IMR-90 (cell line): ENCODE data around the gene GNAI1. TPM values are rescaled to one million over a fixed set of nuclear protein-coding genes. Genes with fewer than 3 reads are reported as not detected.

Experiments used
- ATAC-seq: fragments of 200-7000 bp; cut with Tn5 transposase; 2 replicates; pipeline ENCODE4 v1.9.1; 2020; ENCODE audit warnings: low read depth, mild to moderate bottlenecking, moderate library complexity
- BruUV-seq: library from RNA; stranded (reverse); fragments of 400-500 nt; replicated peaks from 2 replicates; lab custom pipeline; 2021; lab: Mats Ljungman, UMichigan
- CTCF ChIA-PET: fragments of 300-600 bp; formaldehyde crosslinking; extraction: SDS; loops from one replicate; lab custom pipeline; 2021; ENCODE audit warnings: antibody characterized with exemption; lab: Yijun Ruan, JAX
- POLR2A ChIA-PET: fragments of 300-600 bp; sonication (Branson Sonifier 250); formaldehyde crosslinking; loops from one replicate; lab custom pipeline; 2022; ENCODE audit warnings: antibody characterized with exemption; ENCODE audit not compliant: unreplicated experiment; lab: Charles Lee
- DNase-seq: peaks from one replicate; pipeline ENCODE4 v3.0.0; 2013
- H2AFZ ChIP-seq: replicated peaks from 2 replicates; pipeline ENCODE3; 2013; ENCODE audit warnings: low read length, mild to moderate bottlenecking; ENCODE audit not compliant: poor library complexity
- H2AK5ac ChIP-seq: 2 replicates; pipeline ENCODE4 v1.6.1; 2013; ENCODE audit warnings: low read depth, low read length, inconsistent platforms
- H2AK9ac ChIP-seq: replicated peaks from 2 replicates; pipeline ENCODE3; 2013; ENCODE audit warnings: mild to moderate bottlenecking, low read depth, low read length, moderate library complexity; ENCODE audit not compliant: poor library complexity
- H2BK120ac ChIP-seq: 2 replicates; pipeline ENCODE4 v1.6.1; 2013; ENCODE audit warnings: low read depth, low read length, inconsistent platforms
- H2BK15ac ChIP-seq: 3 replicates; pipeline ENCODE4 v1.6.1; 2013; ENCODE audit warnings: low read depth, low read length, inconsistent platforms
- H2BK20ac ChIP-seq: 2 replicates; pipeline ENCODE4 v1.6.1; 2013; ENCODE audit warnings: low read depth, mild to moderate bottlenecking, inconsistent platforms, low read length, moderate library complexity
- H2BK5ac ChIP-seq: 2 replicates; pipeline ENCODE4 v1.6.1; 2013; ENCODE audit warnings: mild to moderate bottlenecking, low read depth, low read length, inconsistent platforms; ENCODE audit not compliant: poor library complexity, severe bottlenecking
- H3K14ac ChIP-seq: replicated peaks from 2 replicates; pipeline ENCODE4 v1.6.1; 2013; ENCODE audit warnings: low read depth, low read length, inconsistent platforms
- H3K18ac ChIP-seq: 2 replicates; pipeline ENCODE4 v1.6.1; 2013; ENCODE audit warnings: low read depth, low read length, control low read depth
- H3K23ac ChIP-seq: 2 replicates; pipeline ENCODE4 v1.6.1; 2013; ENCODE audit warnings: low read depth, low read length, inconsistent platforms
- H3K27ac ChIP-seq: 2 replicates; pipeline ENCODE4 v1.5.1; 2013; ENCODE audit warnings: mild to moderate bottlenecking, control low read depth, low read length; ENCODE audit not compliant: insufficient read depth
- H3K27me3 ChIP-seq: 2 replicates; pipeline ENCODE4 v1.6.1; 2013; ENCODE audit warnings: low read length; ENCODE audit not compliant: control insufficient read depth, insufficient read depth
- H3K36me3 ChIP-seq: 2 replicates; pipeline ENCODE4 v1.6.1; 2013; ENCODE audit warnings: low read length, mixed read lengths; ENCODE audit not compliant: control insufficient read depth, insufficient read depth
- H3K4ac ChIP-seq: 2 replicates; pipeline ENCODE4 v1.6.1; 2013; ENCODE audit warnings: low read depth, low read length, inconsistent platforms
- H3K4me1 ChIP-seq: 2 replicates; pipeline ENCODE4 v1.6.1; 2013; ENCODE audit warnings: low read length, mixed read lengths; ENCODE audit not compliant: control insufficient read depth, insufficient read depth
- H3K4me2 ChIP-seq: 2 replicates; pipeline ENCODE4 v1.6.1; 2013; ENCODE audit warnings: low read depth, mild to moderate bottlenecking, control low read depth, low read length, moderate library complexity
- H3K4me3 ChIP-seq: 2 replicates; pipeline ENCODE4 v1.5.1; 2013; ENCODE audit warnings: low read depth, mild to moderate bottlenecking, control low read depth, low read length, moderate library complexity; ENCODE audit not compliant: insufficient read depth
- H3K56ac ChIP-seq: 2 replicates; pipeline ENCODE4 v1.6.1; 2013; ENCODE audit warnings: low read length, inconsistent platforms; ENCODE audit not compliant: insufficient read depth; ENCODE audit errors: extremely low read depth
- H3K79me1 ChIP-seq, 2 experiments: 2 replicates each; pipeline ENCODE4 v1.6.1; 2013; ENCODE audit warnings: low read length in 2 of 2, inconsistent platforms in 1 of 2, low read depth in 1 of 2
- H3K9ac ChIP-seq: 2 replicates; pipeline ENCODE4 v1.6.1; 2013; ENCODE audit warnings: low read depth, low read length, control low read depth
- H3K9me1 ChIP-seq: 2 replicates; pipeline ENCODE4 v1.6.1; 2013; ENCODE audit warnings: low read length, inconsistent platforms; ENCODE audit not compliant: insufficient read depth
- H3K9me3 ChIP-seq: 2 replicates; pipeline ENCODE4 v1.6.1; 2013; ENCODE audit warnings: low read length; ENCODE audit not compliant: control insufficient read depth, insufficient read depth
- H4K20me1 ChIP-seq: 2 replicates; pipeline ENCODE4 v1.6.1; 2013; ENCODE audit warnings: low read length, inconsistent platforms; ENCODE audit not compliant: insufficient read depth
- H4K5ac ChIP-seq: 2 replicates; pipeline ENCODE4 v1.6.1; 2013; ENCODE audit warnings: mild to moderate bottlenecking, low read depth, low read length, control low read depth
- H4K8ac ChIP-seq, 2 experiments: 2 replicates each; pipeline ENCODE4 v1.6.1; 2013; ENCODE audit warnings: low read depth in 2 of 2, low read length in 2 of 2, control low read depth in 1 of 2, inconsistent platforms in 1 of 2
- H4K91ac ChIP-seq: 2 replicates; pipeline ENCODE4 v1.6.1; 2013; ENCODE audit warnings: low read depth, low read length, inconsistent platforms; ENCODE audit not compliant: insufficient read depth
- BHLHE40 ChIP-seq: fragments of 150-350 bp; IDR thresholded peaks from 2 replicates; pipeline ENCODE4 v1.6.1; 2016; ENCODE audit warnings: mild to moderate bottlenecking, low read depth, low read length
- CEBPB ChIP-seq: IDR thresholded peaks from 2 replicates; pipeline ENCODE4 v1.6.1; 2012; ENCODE audit warnings: low read depth, low read length, improper control_type of control experiment
- CHD1 ChIP-seq: IDR thresholded peaks from 2 replicates; pipeline ENCODE4 v1.6.1; 2012; ENCODE audit warnings: low read depth, low read length, improper control_type of control experiment
- MAFK ChIP-seq: IDR thresholded peaks from 2 replicates; pipeline ENCODE4 v1.6.1; 2012; ENCODE audit warnings: low read depth, low read length, improper control_type of control experiment
- MAZ ChIP-seq: IDR thresholded peaks from 2 replicates; pipeline ENCODE4 v1.6.1; 2012; ENCODE audit warnings: low read depth, mild to moderate bottlenecking, low read length, improper control_type of control experiment, moderate library complexity, borderline replicate concordance
- MXI1 ChIP-seq: IDR thresholded peaks from 2 replicates; pipeline ENCODE4 v1.6.1; 2012; ENCODE audit warnings: low read depth, mild to moderate bottlenecking, low read length, moderate library complexity, borderline replicate concordance
- NFE2L2 ChIP-seq: fragments of 150-350 bp; IDR thresholded peaks from 2 replicates; pipeline ENCODE4 v1.6.1; 2016; ENCODE audit warnings: low read depth, mild to moderate bottlenecking, low read length
- POLR2A ChIP-seq: IDR thresholded peaks from 2 replicates; pipeline ENCODE4 v1.6.1; 2012; ENCODE audit warnings: mild to moderate bottlenecking, low read depth, low read length
- RAD21 ChIP-seq: IDR thresholded peaks from 2 replicates; pipeline ENCODE4 v1.6.1; 2012; ENCODE audit warnings: low read length, improper control_type of control experiment
- RCOR1 ChIP-seq: IDR thresholded peaks from 2 replicates; pipeline ENCODE4 v1.6.1; 2012; ENCODE audit warnings: mild to moderate bottlenecking, low read length, improper control_type of control experiment; ENCODE audit not compliant: insufficient replicate concordance
- RFX5 ChIP-seq: IDR thresholded peaks from 2 replicates; pipeline ENCODE4 v1.8.0; 2012; ENCODE audit warnings: low read depth, mild to moderate bottlenecking, low read length, moderate library complexity
- SMC3 ChIP-seq: fragments of 150-350 bp; IDR thresholded peaks from 2 replicates; pipeline ENCODE4 v1.6.1; 2016; ENCODE audit warnings: low read depth, mild to moderate bottlenecking, antibody characterized with exemption, low read length, moderate library complexity
- WGBS, 2 experiments: methylation state at CpG; one replicate each; pipeline versions ENCODE4 v1.1.5 to v1.1.7; 2013; ENCODE audit warnings: missing lambda C conversion rate in 2 of 2; ENCODE audit not compliant: insufficient read length in 1 of 2; ENCODE audit errors: extremely low coverage in 2 of 2; 5-methylcytosine and 5-hydroxymethylcytosine counted together
- dilution Hi-C: fragments of 300-500 bp; cut with HindIII; formaldehyde crosslinking; loops from one replicate; pipeline ENCODE4 v1.14.3; 2018; ENCODE audit warnings: low sequenced_read_pairs; ENCODE audit not compliant: unreplicated experiment
- in situ Hi-C: fragments of 300-500 bp; cut with MboI; formaldehyde crosslinking; loops from 3 replicates; pipeline ENCODE4 v1.14.3; 2019; ENCODE audit warnings: low sequenced_read_pairs, inconsistent platforms, mixed read lengths
- intact Hi-C: fragments of 100-400 bp; cut with micrococcal nuclease; formaldehyde crosslinking; loops from 2 replicates; pipeline ENCODE4 v1.10.0; 2022
- polyA plus RNA-seq, 3 experiments: library from polyadenylated mRNA; depleted of rRNA; stranded (reverse); fragments of >200 nt; gene quantifications; 2 replicates each; pipeline ENCODE4 v1.2.3, GENCODE V29; 2012; ENCODE audit warnings: low replicate concordance in 1 of 3
- total RNA-seq: library from RNA; depleted of rRNA; stranded (reverse); fragments of >200 nt; gene quantifications from 2 replicates; pipeline ENCODE4 v1.2.3, GENCODE V29; 2012
- TF ChIP-seq, protein P1 (sequence below): conservative IDR thresholded peaks from 2 replicates; pipeline ENCODE4 v1.5.1; 2012; ENCODE audit warnings: mild to moderate bottlenecking, low read depth, low read length, improper control_type of control experiment
- TF ChIP-seq, protein P2 (sequence below): fragments of 150-350 bp; IDR thresholded peaks from 2 replicates; pipeline ENCODE4 v1.6.1; 2017; ENCODE audit warnings: mild to moderate bottlenecking, antibody characterized with exemption, low read length, low read depth

The GNAI1 gene
- total and polyA plus RNA-seq, 2 of the 4 experiments (the other 2 are of a cell fraction) = 21.1 to 26.5 TPM

DNA sequence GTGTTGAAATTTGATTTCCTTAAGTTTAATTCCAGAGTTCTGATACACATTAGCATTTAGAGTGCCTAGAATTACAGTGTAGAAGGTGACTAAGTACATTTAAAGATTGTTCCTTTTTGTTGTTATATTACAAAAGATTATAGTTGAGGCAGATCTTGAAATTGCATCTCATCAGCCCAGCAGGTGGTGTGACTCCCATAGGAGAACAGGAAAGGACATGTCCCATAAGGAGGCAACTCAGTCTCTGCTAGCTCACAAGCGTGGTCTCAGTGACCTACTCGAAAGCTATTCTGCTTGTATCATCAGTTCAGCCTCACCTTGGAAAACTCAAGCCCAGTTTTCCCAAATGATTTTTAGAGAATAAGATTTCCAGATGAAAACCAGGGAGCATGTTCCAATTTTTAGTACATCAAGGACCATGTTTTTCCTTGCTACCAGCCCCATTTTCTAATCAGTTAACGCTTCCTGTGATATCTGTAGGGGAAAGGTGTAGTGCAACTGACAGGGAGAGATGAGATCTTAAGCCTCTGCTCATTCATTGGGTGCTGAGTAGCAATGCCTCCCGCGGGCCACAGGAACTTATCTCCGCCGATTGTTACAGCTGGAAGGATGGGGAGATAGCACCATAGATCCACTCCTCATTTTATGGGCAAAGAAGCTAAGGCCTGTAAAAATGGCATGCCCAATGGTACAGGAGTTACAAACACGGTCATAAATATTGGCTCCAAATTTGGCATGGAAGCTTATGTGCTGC, 1.1 kb upstream of the GNAI1 start (continued):
- TF ChIP-seq CHD1 (no peak), MXI1 (no peak)

DNA sequence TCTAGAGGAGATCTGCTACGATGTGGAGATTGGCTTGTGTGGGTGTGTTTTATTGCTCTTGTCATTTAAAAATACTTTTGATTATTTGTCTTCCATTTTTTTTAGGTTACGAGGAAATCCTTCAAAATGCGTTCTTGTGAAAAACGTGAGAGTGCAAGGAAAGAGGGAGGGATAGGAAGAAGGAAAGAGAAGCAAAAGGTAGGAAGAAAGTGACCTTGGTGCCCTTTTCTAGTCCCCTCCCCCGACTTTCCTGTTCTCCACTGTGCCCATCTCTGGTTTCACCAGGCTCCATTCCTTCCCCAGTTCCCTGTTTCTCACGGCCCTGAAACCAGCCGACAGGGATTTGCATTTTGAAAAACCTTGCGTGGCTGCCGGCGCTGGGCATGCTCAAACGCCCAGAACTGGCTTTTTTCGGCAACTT, 506 bp upstream of the GNAI1 start:
- intact Hi-C loops = loop anchor here (1.0 to 5.0 kb wide), 4 partner anchors 37 to 525 kb away; no protein-coding TSS in a partner anchor
- no peak for DNase-seq
- peak overlapping the region; percentile 11 for H3K27ac ChIP-seq
- no peak for TF ChIP-seq RCOR1
- TF ChIP-seq NFE2L2 = no peak
- no peak for TF ChIP-seq RFX5
- TF ChIP-seq CHD1 = no peak
- TF ChIP-seq MAFK = no peak
- no peak for TF ChIP-seq POLR2A
- no peak for TF ChIP-seq RAD21
- TF ChIP-seq SMC3 = no peak
- TF ChIP-seq CEBPB = no peak
- TF ChIP-seq BHLHE40 = no peak
- TF ChIP-seq MAZ = no peak
- TF ChIP-seq, protein P1, sequence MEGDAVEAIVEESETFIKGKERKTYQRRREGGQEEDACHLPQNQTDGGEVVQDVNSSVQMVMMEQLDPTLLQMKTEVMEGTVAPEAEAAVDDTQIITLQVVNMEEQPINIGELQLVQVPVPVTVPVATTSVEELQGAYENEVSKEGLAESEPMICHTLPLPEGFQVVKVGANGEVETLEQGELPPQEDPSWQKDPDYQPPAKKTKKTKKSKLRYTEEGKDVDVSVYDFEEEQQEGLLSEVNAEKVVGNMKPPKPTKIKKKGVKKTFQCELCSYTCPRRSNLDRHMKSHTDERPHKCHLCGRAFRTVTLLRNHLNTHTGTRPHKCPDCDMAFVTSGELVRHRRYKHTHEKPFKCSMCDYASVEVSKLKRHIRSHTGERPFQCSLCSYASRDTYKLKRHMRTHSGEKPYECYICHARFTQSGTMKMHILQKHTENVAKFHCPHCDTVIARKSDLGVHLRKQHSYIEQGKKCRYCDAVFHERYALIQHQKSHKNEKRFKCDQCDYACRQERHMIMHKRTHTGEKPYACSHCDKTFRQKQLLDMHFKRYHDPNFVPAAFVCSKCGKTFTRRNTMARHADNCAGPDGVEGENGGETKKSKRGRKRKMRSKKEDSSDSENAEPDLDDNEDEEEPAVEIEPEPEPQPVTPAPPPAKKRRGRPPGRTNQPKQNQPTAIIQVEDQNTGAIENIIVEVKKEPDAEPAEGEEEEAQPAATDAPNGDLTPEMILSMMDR = no peak
- TF ChIP-seq, protein P2, sequence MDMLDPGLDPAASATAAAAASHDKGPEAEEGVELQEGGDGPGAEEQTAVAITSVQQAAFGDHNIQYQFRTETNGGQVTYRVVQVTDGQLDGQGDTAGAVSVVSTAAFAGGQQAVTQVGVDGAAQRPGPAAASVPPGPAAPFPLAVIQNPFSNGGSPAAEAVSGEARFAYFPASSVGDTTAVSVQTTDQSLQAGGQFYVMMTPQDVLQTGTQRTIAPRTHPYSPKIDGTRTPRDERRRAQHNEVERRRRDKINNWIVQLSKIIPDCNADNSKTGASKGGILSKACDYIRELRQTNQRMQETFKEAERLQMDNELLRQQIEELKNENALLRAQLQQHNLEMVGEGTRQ = no peak

More for the DNA sequence above, 506 bp upstream of the GNAI1 start:
- Histone ChIP-seq H3K4me1 (peaks cover 8% of the 10 kb centered on the region), H2AK9ac (peak overlapping the region; percentile 87), H3K27me3 (no peaks in the 10 kb centered on the region), H2BK5ac (peak overlapping the region; percentile 11), H3K9ac (peak overlapping the region; percentile 5), H4K20me1 (peaks cover 22% of the 10 kb centered on the region; the same call in 1 of the 2 replicates), H3K9me3 (no peaks in the 10 kb centered on the region), H2BK120ac (peak overlapping the region; percentile 86), H2AFZ (peak overlapping the region; percentile 95), H3K4me2 (peak overlapping the region; percentile 46), H3K36me3 (no peaks in the 10 kb centered on the region), H2BK20ac (peak overlapping the region; percentile 72), H3K4ac (peak overlapping the region; percentile 87), H3K14ac (peak overlapping the region; percentile 89), H3K56ac (no peak overlapping the region), H4K91ac (peak overlapping the region; percentile 71), H3K4me3 (peak overlapping the region; percentile 98), H4K8ac (peak overlapping the region; percentile 46 to 84; a peak in 1 of 4 replicates), H2BK15ac (peak overlapping the region; percentile 62; the same call in 2 of the 3 replicates), H3K23ac (peak overlapping the region; percentile 89; the same call in 1 of the 2 replicates), H3K9me1 (peaks cover 6% of the 10 kb centered on the region; the same call in 1 of the 2 replicates), H3K79me1 (peaks cover 7 to 30% of the 10 kb centered on the region in 2 experiments), H3K18ac (peak overlapping the region; percentile 21), H4K5ac (peak overlapping the region; percentile 65), H2AK5ac (peak overlapping the region; percentile 66)
- ChIA-PET CTCF (interaction anchor here (0.6 to 1.4 kb wide), 11 partner anchors 29 to 290 kb away, joined by 3 to 4 read pairs (median 4); no protein-coding TSS in a partner anchor), POLR2A (interaction anchor here (0.6 kb wide), 2 partner anchors 140 to 461 kb away, joined by 3 to 9 read pairs; no protein-coding TSS in a partner anchor)
- 7% methylated on average over 2 of the region's 12 CpGs; no CpG with 5 or more reads in 1 of the 2 experiments for WGBS, 2 experiments
- in situ Hi-C loops (no loop called here), dilution Hi-C loops (no loop called here)
- ATAC-seq = no peak; the same call in 1 of the 2 replicates
- BruUV-seq = no TSS peak
